ENCODE data around the gene RASSF5.

The RASSF5 gene

GRCh38 chr1:206538086-206538770 lies 30.9 kb downstream of the RASSF5 start:
- no peak overlapping the region for H3K4me2 ChIP-seq (ENCODE audit: low read length)
- no peaks in the 10 kb centered on the region for H3K9me3 ChIP-seq (ENCODE audit: control insufficient read depth, low read length)
- H2AFZ ChIP-seq: no peak overlapping the region
- no peak overlapping the region for H3K27ac ChIP-seq
- H3K79me2 ChIP-seq: no peaks in the 10 kb centered on the region
- no peak overlapping the region for H3K4me3 ChIP-seq (ENCODE audit: low read depth, low read length)
- no peaks in the 10 kb centered on the region for H3K36me3 ChIP-seq (ENCODE audit: control insufficient read depth, insufficient read depth, low read length)
- no peak overlapping the region for H3K9ac ChIP-seq
- H3K4me1 ChIP-seq: no peaks in the 10 kb centered on the region
- no peaks in the 10 kb centered on the region for H3K27me3 ChIP-seq (ENCODE audit: control insufficient read depth, insufficient read depth, low read length)
- TF ChIP-seq, protein P1, sequence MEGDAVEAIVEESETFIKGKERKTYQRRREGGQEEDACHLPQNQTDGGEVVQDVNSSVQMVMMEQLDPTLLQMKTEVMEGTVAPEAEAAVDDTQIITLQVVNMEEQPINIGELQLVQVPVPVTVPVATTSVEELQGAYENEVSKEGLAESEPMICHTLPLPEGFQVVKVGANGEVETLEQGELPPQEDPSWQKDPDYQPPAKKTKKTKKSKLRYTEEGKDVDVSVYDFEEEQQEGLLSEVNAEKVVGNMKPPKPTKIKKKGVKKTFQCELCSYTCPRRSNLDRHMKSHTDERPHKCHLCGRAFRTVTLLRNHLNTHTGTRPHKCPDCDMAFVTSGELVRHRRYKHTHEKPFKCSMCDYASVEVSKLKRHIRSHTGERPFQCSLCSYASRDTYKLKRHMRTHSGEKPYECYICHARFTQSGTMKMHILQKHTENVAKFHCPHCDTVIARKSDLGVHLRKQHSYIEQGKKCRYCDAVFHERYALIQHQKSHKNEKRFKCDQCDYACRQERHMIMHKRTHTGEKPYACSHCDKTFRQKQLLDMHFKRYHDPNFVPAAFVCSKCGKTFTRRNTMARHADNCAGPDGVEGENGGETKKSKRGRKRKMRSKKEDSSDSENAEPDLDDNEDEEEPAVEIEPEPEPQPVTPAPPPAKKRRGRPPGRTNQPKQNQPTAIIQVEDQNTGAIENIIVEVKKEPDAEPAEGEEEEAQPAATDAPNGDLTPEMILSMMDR (IDR thresholded peaks at IDR 0.05): no peak

GRCh38 chr1:206538901-206539640 lies 31.7 kb downstream of the RASSF5 start:
- no peaks in the 10 kb centered on the region for H3K79me2 ChIP-seq
- H3K4me3 ChIP-seq (ENCODE audit: low read depth, low read length): no peak overlapping the region
- H3K36me3 ChIP-seq (ENCODE audit: control insufficient read depth, insufficient read depth, low read length): no peaks in the 10 kb centered on the region
- no peak overlapping the region for H3K4me2 ChIP-seq (ENCODE audit: low read length)
- no peak overlapping the region for H3K9ac ChIP-seq
- H3K9me3 ChIP-seq (ENCODE audit: control insufficient read depth, low read length): no peaks in the 10 kb centered on the region
- TF ChIP-seq, protein P1 (IDR thresholded peaks at IDR 0.05): no peak
- H2AFZ ChIP-seq: no peak overlapping the region
- H3K4me1 ChIP-seq: no peaks in the 10 kb centered on the region
- H3K27me3 ChIP-seq (ENCODE audit: control insufficient read depth, insufficient read depth, low read length): no peaks in the 10 kb centered on the region
- no peak overlapping the region for H3K27ac ChIP-seq

DNA sequence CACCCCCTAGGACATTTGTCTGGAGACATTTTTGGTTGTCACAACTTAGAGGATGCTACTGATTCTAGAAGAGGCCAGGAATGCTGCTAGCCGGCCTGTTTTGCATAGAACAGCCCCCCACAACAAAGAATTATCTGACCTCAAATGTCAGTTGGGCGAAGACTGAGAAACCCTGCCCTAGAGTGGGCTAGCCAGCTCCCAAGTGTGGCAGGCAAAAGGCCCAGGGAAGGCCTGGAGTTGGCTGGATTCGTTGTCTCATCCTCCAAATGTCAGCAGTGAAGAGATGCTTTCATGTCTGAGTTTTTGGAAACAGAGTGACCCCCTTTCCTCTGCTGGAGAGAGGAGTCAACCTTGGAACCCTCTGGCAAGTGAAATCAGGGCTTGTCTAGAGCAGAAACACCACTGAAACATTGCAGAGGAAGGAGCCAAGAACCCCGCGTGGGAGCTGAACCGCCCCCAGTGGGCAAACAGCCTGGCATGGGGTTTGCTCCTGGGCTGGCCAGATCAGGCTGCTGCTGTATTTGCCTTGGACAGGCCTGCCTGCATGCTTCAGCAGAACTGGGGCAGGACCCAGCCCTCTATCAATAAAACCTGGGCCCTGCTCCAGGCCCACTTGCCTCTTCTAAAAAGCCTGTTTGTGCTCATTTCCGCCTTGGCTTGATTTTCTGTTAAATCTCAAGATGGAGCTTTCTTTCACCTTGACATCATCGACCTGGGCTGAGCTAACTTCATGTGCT lies 32.9 kb downstream of the RASSF5 start:
- Histone ChIP-seq H3K9ac (no peak overlapping the region), H3K27ac (no peak overlapping the region)

DNA sequence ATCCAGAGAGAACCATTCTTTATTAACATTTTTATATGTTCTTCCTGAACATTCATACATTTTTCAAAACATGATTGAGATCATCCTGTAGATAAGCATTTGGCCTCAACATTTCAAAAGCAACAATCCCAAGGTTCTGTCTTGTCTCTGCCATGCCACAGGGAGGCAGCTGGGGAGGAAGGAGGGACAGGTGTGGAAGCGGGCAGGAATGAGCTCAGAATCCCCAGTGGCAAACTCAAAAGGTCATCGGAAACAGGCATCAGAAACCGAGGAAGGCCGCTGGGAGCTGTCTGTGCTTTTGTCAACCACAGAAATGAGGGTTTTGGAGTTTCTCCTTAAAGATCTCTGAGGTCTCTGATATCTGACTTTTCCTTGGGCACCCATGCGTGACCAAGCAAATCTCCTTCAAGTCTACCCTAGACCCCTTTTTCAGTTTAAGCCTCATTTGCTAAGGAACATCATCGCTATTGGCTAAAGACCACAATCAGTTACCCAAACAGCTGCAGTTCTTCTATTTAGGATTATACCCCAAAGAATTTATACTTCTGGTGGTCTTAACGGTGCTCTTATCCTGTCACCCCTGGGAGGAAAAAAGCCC lies 34.0 kb downstream of the RASSF5 start:
- Histone ChIP-seq H3K79me2 (no peaks in the 10 kb centered on the region), H3K4me3 (ENCODE audit: low read depth, low read length) (no peak overlapping the region), H3K27me3 (ENCODE audit: control insufficient read depth, insufficient read depth, low read length) (no peaks in the 10 kb centered on the region), H3K36me3 (ENCODE audit: control insufficient read depth, insufficient read depth, low read length) (no peaks in the 10 kb centered on the region), H3K9ac (no peak overlapping the region), H3K4me2 (ENCODE audit: low read length) (no peak overlapping the region), H2AFZ (no peak overlapping the region), H3K27ac (no peak overlapping the region), H3K9me3 (ENCODE audit: control insufficient read depth, low read length) (no peaks in the 10 kb centered on the region), H3K4me1 (no peaks in the 10 kb centered on the region)
- TF ChIP-seq, protein P1 (IDR thresholded peaks at IDR 0.05): no peak

More for the DNA sequence above, 32.9 kb downstream of the RASSF5 start:
- Histone ChIP-seq H3K9me3 (ENCODE audit: control insufficient read depth, low read length) (no peaks in the 10 kb centered on the region), H3K79me2 (no peaks in the 10 kb centered on the region), H2AFZ (no peak overlapping the region), H3K4me3 (ENCODE audit: low read depth, low read length) (no peak overlapping the region), H3K36me3 (ENCODE audit: control insufficient read depth, insufficient read depth, low read length) (no peaks in the 10 kb centered on the region), H3K4me1 (no peaks in the 10 kb centered on the region), H3K27me3 (ENCODE audit: control insufficient read depth, insufficient read depth, low read length) (no peaks in the 10 kb centered on the region), H3K4me2 (ENCODE audit: low read length) (no peak overlapping the region)
- TF ChIP-seq, protein P1 (IDR thresholded peaks at IDR 0.05): no peak
